HepG2 (cell line): ENCODE data around the gene RIPPLY2. TPM values are rescaled to one million over a fixed set of nuclear protein-coding genes. Genes with fewer than 3 reads are reported as not detected.

Source experiments
- ATAC-seq: fragments of 200-7000 bp; cut with Tn5 transposase; 3 replicates; pipeline ENCODE4 v1.9.1; 2020; ENCODE audit warnings: mild to moderate bottlenecking, moderate library complexity
- BruUV-seq: library from RNA; stranded (reverse); fragments of 400-500 nt; replicated peaks from 2 replicates; lab custom pipeline; 2021; lab: Mats Ljungman, UMichigan
- CTCF ChIA-PET: fragments of 300-600 bp; formaldehyde crosslinking; extraction: SDS; loops from one replicate; lab custom pipeline; 2021; ENCODE audit warnings: low total read pairs, inconsistent platforms, low intra/inter-chr PET ratio; lab: Yijun Ruan, JAX
- POLR2A ChIA-PET: fragments of 350-600 bp; sonication (Branson Sonifier 250); formaldehyde crosslinking; loops from one replicate; lab custom pipeline; 2020; ENCODE audit warnings: antibody characterized with exemption, inconsistent platforms; lab: Yijun Ruan, JAX
- DNase-seq: peaks from one replicate; pipeline ENCODE4 v3.0.0-alpha.2; 2015; ENCODE audit warnings: low spot score
- FAIRE-seq: peaks from 3 replicates; lab custom pipeline; 2011; peaks lifted over from hg19 to GRCh38; lab: Jason Lieb, UNC
- H2AFZ ChIP-seq: one replicate; pipeline ENCODE4 v1.6.1; 2011; ENCODE audit warnings: low read length, inconsistent platforms
- H3K27ac ChIP-seq: fragments of 300-600 bp; 3 replicates; pipeline ENCODE4 v1.8.0; 2011; ENCODE audit warnings: mixed run types, mild to moderate bottlenecking, mixed read lengths, low read length, inconsistent platforms; ENCODE audit not compliant: insufficient read depth; ENCODE audit errors: extremely low read length
- H3K27me3 ChIP-seq, 2 experiments: fragments of 200-600 bp in 1 of 2; 2 replicates in 1 of 2; 3 replicates in 1 of 2; pipeline versions ENCODE4 v1.6.0 to v1.8.0; 2011; ENCODE audit warnings: low read length in 2 of 2, mild to moderate bottlenecking in 2 of 2, moderate library complexity in 2 of 2, inconsistent platforms in 1 of 2; ENCODE audit not compliant: insufficient read depth in 2 of 2, control insufficient read depth in 1 of 2
- H3K36me3 ChIP-seq, 2 experiments: fragments of 200-600 bp in 1 of 2; replicated peaks in 1 of 2; 2 replicates in 1 of 2; 3 replicates in 1 of 2; pipeline versions ENCODE4 v1.5.1 to v1.8.0; 2011; ENCODE audit warnings: low read length in 2 of 2, inconsistent platforms in 1 of 2; ENCODE audit not compliant: insufficient read depth in 2 of 2, control insufficient read depth in 1 of 2
- H3K4me1 ChIP-seq: 2 replicates; pipeline ENCODE4 v1.5.1; 2012; ENCODE audit warnings: low read length, inconsistent platforms; ENCODE audit not compliant: insufficient read depth
- H3K4me2 ChIP-seq: 2 replicates; pipeline ENCODE4 v1.6.0; 2011; ENCODE audit warnings: low read depth, low read length, inconsistent platforms
- H3K4me3 ChIP-seq, 3 experiments: fragments of 200-600 bp in 1 of 3; sonication (generic), shearing (Covaris generic) in 1 of 3; replicated peaks in 1 of 3; 2 replicates each; pipeline ENCODE4 v1.5.1; 2011 to 2016; ENCODE audit warnings: low read length in 3 of 3, inconsistent platforms in 2 of 3, low read depth in 2 of 3, mild to moderate bottlenecking in 2 of 3, control low read depth in 1 of 3, mixed read lengths in 1 of 3; ENCODE audit not compliant: insufficient read depth in 1 of 3
- H3K79me2 ChIP-seq: one replicate; pipeline ENCODE4 v1.6.1; 2011; ENCODE audit warnings: low read length, inconsistent platforms; ENCODE audit not compliant: insufficient read depth
- H3K9ac ChIP-seq: 2 replicates; pipeline ENCODE4 v1.6.0; 2011; ENCODE audit warnings: mild to moderate bottlenecking, low read depth, low read length, inconsistent platforms; ENCODE audit not compliant: insufficient read depth
- H3K9me3 ChIP-seq: 2 replicates; pipeline ENCODE4 v1.5.1; 2012; ENCODE audit warnings: mild to moderate bottlenecking, low read length
- H4K20me1 ChIP-seq: 2 replicates; pipeline ENCODE4 v1.6.0; 2011; ENCODE audit warnings: inconsistent platforms, mild to moderate bottlenecking, low read length, moderate library complexity; ENCODE audit not compliant: insufficient read depth
- JARID2 ChIP-seq: sonication (generic); formaldehyde crosslinking; IDR thresholded peaks from 2 replicates; pipeline ENCODE4 v1.8.1; 2023; ENCODE audit warnings: missing genetic modification reagents, inconsistent platforms; ENCODE audit not compliant: insufficient replicate concordance
- NBN ChIP-seq: fragments of 450-650 bp; conservative IDR thresholded peaks from 2 replicates; pipeline ENCODE4 v1.6.1; 2017
- ZBTB42 ChIP-seq: sonication (generic); formaldehyde crosslinking; IDR thresholded peaks from 2 replicates; pipeline ENCODE4 v1.5.0; 2020; ENCODE audit warnings: mild to moderate bottlenecking, missing genetic modification reagents
- WGBS: methylation state at CpG from one replicate; pipeline ENCODE4 v1.1.6; 2017; ENCODE audit warnings: low lambda C conversion rate; 5-methylcytosine and 5-hydroxymethylcytosine counted together
- in situ Hi-C: cut with HindIII; loops from 2 replicates; pipeline ENCODE4 v1.10.0; 2017; ENCODE audit warnings: low pct_unique_long_range_greater_than_20kb; ENCODE audit not compliant: extremely low pct_ligation_motif_present
- intact Hi-C: fragments of 100-400 bp; cut with micrococcal nuclease; formaldehyde crosslinking; loops from one replicate; pipeline ENCODE4 v1.10.0; 2022; ENCODE audit not compliant: unreplicated experiment
- polyA plus RNA-seq, 8 experiments: library from polyadenylated mRNA; depleted of rRNA in 3 of 8; stranded (reverse) in 7 of 8; unstranded in 1 of 8; fragments of >200 nt; fragmentation: Illumina TruSeq in 4 of 8; extraction: Trizol in 4 of 8; gene quantifications; 2 replicates each; pipeline versions ENCODE4 v1.2.1 to v1.2.3, GENCODE V29; 2011 to 2016; ENCODE audit warnings: low read depth in 4 of 8, missing spikeins in 1 of 8, mixed read lengths in 1 of 8; ENCODE audit not compliant: insufficient read depth in 1 of 8
- total RNA-seq, 5 experiments: library from RNA; depleted of rRNA; stranded (reverse); fragments of >200 nt; fragmentation: Illumina TruSeq; extraction: Trizol; gene quantifications; 2 replicates each; pipeline ENCODE4 v1.2.3, GENCODE V29; 2016; ENCODE audit warnings: low read depth in 1 of 5
- TF ChIP-seq, protein P1 (sequence below): sonication (generic); formaldehyde crosslinking; IDR thresholded peaks from 2 replicates; pipeline ENCODE4 v1.4.0; 2020; ENCODE audit warnings: missing genetic modification reagents
- TF ChIP-seq, protein P2 (sequence below): sonication (generic); formaldehyde crosslinking; IDR thresholded peaks from 2 replicates; pipeline ENCODE4 v1.4.0; 2020; ENCODE audit warnings: missing genetic modification reagents
- TF ChIP-seq, protein P3 (sequence below): sonication (generic); formaldehyde crosslinking; IDR thresholded peaks from 2 replicates; pipeline ENCODE4 v1.8.0; 2022; ENCODE audit warnings: mild to moderate bottlenecking, missing genetic modification reagents

The RIPPLY2 gene
- total and polyA plus RNA-seq, 2 of the 13 experiments (the other 11 are each of a cell fraction or from before 2014, with no cell fraction given): not detected

DNA sequence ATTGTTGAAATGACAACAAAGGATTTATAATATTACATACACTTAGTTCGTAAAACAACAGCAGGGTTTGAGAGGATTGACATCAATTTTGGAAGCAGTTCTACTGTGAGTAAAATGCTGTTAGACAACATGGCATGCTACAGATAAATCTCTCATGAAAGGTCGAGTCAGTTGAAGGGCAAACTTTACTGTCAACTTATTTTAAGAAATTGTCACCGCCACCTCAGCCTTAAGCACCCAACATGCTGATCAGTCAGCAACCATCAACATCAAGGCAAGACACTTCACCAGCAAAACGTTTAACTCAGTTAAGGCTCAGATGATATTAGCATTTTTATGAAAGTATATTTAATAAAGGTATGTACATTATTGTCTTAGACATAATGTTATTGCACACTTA lies 37.4 kb downstream of the RIPPLY2 start:
- H3K79me2 ChIP-seq: no peaks in the 10 kb centered on the region
- CTCF ChIA-PET: no interaction called here
- H3K27ac ChIP-seq: no peak overlapping the region
- no peak overlapping the region for H3K4me3 ChIP-seq
- TF ChIP-seq, protein P1, sequence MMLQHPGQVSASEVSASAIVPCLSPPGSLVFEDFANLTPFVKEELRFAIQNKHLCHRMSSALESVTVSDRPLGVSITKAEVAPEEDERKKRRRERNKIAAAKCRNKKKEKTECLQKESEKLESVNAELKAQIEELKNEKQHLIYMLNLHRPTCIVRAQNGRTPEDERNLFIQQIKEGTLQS (CRISPR knock-in tag): no peak
- TF ChIP-seq, protein P2, sequence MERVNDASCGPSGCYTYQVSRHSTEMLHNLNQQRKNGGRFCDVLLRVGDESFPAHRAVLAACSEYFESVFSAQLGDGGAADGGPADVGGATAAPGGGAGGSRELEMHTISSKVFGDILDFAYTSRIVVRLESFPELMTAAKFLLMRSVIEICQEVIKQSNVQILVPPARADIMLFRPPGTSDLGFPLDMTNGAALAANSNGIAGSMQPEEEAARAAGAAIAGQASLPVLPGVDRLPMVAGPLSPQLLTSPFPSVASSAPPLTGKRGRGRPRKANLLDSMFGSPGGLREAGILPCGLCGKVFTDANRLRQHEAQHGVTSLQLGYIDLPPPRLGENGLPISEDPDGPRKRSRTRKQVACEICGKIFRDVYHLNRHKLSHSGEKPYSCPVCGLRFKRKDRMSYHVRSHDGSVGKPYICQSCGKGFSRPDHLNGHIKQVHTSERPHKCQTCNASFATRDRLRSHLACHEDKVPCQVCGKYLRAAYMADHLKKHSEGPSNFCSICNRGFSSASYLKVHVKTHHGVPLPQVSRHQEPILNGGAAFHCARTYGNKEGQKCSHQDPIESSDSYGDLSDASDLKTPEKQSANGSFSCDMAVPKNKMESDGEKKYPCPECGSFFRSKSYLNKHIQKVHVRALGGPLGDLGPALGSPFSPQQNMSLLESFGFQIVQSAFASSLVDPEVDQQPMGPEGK (CRISPR knock-in tag): no peak
- TF ChIP-seq, protein P3, sequence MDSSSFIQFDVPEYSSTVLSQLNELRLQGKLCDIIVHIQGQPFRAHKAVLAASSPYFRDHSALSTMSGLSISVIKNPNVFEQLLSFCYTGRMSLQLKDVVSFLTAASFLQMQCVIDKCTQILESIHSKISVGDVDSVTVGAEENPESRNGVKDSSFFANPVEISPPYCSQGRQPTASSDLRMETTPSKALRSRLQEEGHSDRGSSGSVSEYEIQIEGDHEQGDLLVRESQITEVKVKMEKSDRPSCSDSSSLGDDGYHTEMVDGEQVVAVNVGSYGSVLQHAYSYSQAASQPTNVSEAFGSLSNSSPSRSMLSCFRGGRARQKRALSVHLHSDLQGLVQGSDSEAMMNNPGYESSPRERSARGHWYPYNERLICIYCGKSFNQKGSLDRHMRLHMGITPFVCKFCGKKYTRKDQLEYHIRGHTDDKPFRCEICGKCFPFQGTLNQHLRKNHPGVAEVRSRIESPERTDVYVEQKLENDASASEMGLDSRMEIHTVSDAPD (CRISPR knock-in tag): no peak
- TF ChIP-seq ZBTB42 (CRISPR knock-in tag) (no peak), JARID2 (CRISPR knock-in tag) (no peak), NBN (no peak)
- H3K4me1 ChIP-seq: no peaks in the 10 kb centered on the region
- no peak overlapping the region for H3K4me2 ChIP-seq
- BruUV-seq: no TSS peak
- H3K36me3 ChIP-seq: no peaks in the 10 kb centered on the region
- H3K27me3 ChIP-seq: no peaks in the 10 kb centered on the region
- no peak overlapping the region for H3K9ac ChIP-seq
- intact Hi-C loops (no loop called here), in situ Hi-C loops (no loop called here)
- no peak for DNase-seq
- no peak overlapping the region for H2AFZ ChIP-seq
- H4K20me1 ChIP-seq: no peaks in the 10 kb centered on the region
- H3K9me3 ChIP-seq: no peaks in the 10 kb centered on the region
- POLR2A ChIA-PET: no interaction called here
- ATAC-seq: no peak
- no peak for FAIRE-seq
- 87% methylated on average over 4 of the region's 4 CpGs for WGBS
